HepG2 (cell line): ENCODE results near the gene ESR2. TPM values are rescaled to one million over a fixed set of nuclear protein-coding genes. Genes with fewer than 3 reads are reported as not detected.

Experiments used
- ATAC-seq: fragments of 200-7000 bp; cut with Tn5 transposase; 3 replicates; pipeline ENCODE4 v1.9.1; 2020; ENCODE audit warnings: mild to moderate bottlenecking, moderate library complexity
- BruUV-seq: library from RNA; stranded (reverse); fragments of 400-500 nt; replicated peaks from 2 replicates; lab custom pipeline; 2021; lab: Mats Ljungman, UMichigan
- CTCF ChIA-PET: fragments of 300-600 bp; formaldehyde crosslinking; extraction: SDS; loops from one replicate; lab custom pipeline; 2021; ENCODE audit warnings: low total read pairs, inconsistent platforms, low intra/inter-chr PET ratio; lab: Yijun Ruan, JAX
- POLR2A ChIA-PET: fragments of 350-600 bp; sonication (Branson Sonifier 250); formaldehyde crosslinking; loops from one replicate; lab custom pipeline; 2020; ENCODE audit warnings: antibody characterized with exemption, inconsistent platforms; lab: Yijun Ruan, JAX
- DNase-seq: peaks from one replicate; pipeline ENCODE4 v3.0.0-alpha.2; 2015; ENCODE audit warnings: low spot score
- FAIRE-seq: peaks from 3 replicates; lab custom pipeline; 2011; peaks lifted over from hg19 to GRCh38; lab: Jason Lieb, UNC
- H2AFZ ChIP-seq: one replicate; pipeline ENCODE4 v1.6.1; 2011; ENCODE audit warnings: low read length, inconsistent platforms
- H3K27ac ChIP-seq: fragments of 300-600 bp; 3 replicates; pipeline ENCODE4 v1.8.0; 2011; ENCODE audit warnings: mixed run types, mild to moderate bottlenecking, mixed read lengths, low read length, inconsistent platforms; ENCODE audit not compliant: insufficient read depth; ENCODE audit errors: extremely low read length
- H3K27me3 ChIP-seq, 2 experiments: fragments of 200-600 bp in 1 of 2; 2 replicates in 1 of 2; 3 replicates in 1 of 2; pipeline versions ENCODE4 v1.6.0 to v1.8.0; 2011; ENCODE audit warnings: low read length in 2 of 2, mild to moderate bottlenecking in 2 of 2, moderate library complexity in 2 of 2, inconsistent platforms in 1 of 2; ENCODE audit not compliant: insufficient read depth in 2 of 2, control insufficient read depth in 1 of 2
- H3K36me3 ChIP-seq, 2 experiments: fragments of 200-600 bp in 1 of 2; replicated peaks in 1 of 2; 2 replicates in 1 of 2; 3 replicates in 1 of 2; pipeline versions ENCODE4 v1.5.1 to v1.8.0; 2011; ENCODE audit warnings: low read length in 2 of 2, inconsistent platforms in 1 of 2; ENCODE audit not compliant: insufficient read depth in 2 of 2, control insufficient read depth in 1 of 2
- H3K4me1 ChIP-seq: 2 replicates; pipeline ENCODE4 v1.5.1; 2012; ENCODE audit warnings: low read length, inconsistent platforms; ENCODE audit not compliant: insufficient read depth
- H3K4me2 ChIP-seq: 2 replicates; pipeline ENCODE4 v1.6.0; 2011; ENCODE audit warnings: low read depth, low read length, inconsistent platforms
- H3K4me3 ChIP-seq, 3 experiments: fragments of 200-600 bp in 1 of 3; sonication (generic), shearing (Covaris generic) in 1 of 3; replicated peaks in 1 of 3; 2 replicates each; pipeline ENCODE4 v1.5.1; 2011 to 2016; ENCODE audit warnings: low read length in 3 of 3, inconsistent platforms in 2 of 3, low read depth in 2 of 3, mild to moderate bottlenecking in 2 of 3, control low read depth in 1 of 3, mixed read lengths in 1 of 3; ENCODE audit not compliant: insufficient read depth in 1 of 3
- H3K79me2 ChIP-seq: one replicate; pipeline ENCODE4 v1.6.1; 2011; ENCODE audit warnings: low read length, inconsistent platforms; ENCODE audit not compliant: insufficient read depth
- H3K9ac ChIP-seq: 2 replicates; pipeline ENCODE4 v1.6.0; 2011; ENCODE audit warnings: mild to moderate bottlenecking, low read depth, low read length, inconsistent platforms; ENCODE audit not compliant: insufficient read depth
- H3K9me3 ChIP-seq: 2 replicates; pipeline ENCODE4 v1.5.1; 2012; ENCODE audit warnings: mild to moderate bottlenecking, low read length
- H4K20me1 ChIP-seq: 2 replicates; pipeline ENCODE4 v1.6.0; 2011; ENCODE audit warnings: inconsistent platforms, mild to moderate bottlenecking, low read length, moderate library complexity; ENCODE audit not compliant: insufficient read depth
- DMTF1 ChIP-seq: sonication (generic); formaldehyde crosslinking; IDR thresholded peaks from 2 replicates; pipeline ENCODE4 v1.4.0; 2020; ENCODE audit warnings: mild to moderate bottlenecking, missing genetic modification reagents
- GPN1 ChIP-seq: sonication (generic); formaldehyde crosslinking; IDR thresholded peaks from 2 replicates; pipeline ENCODE4 v1.5.1; 2020; ENCODE audit warnings: missing genetic modification reagents, borderline replicate concordance
- HES4 ChIP-seq: sonication (generic); formaldehyde crosslinking; IDR thresholded peaks from 2 replicates; pipeline ENCODE4 v1.9.0; 2021; ENCODE audit warnings: mild to moderate bottlenecking, missing genetic modification reagents, borderline replicate concordance
- KAT7 ChIP-seq: IDR thresholded peaks from 2 replicates; pipeline ENCODE4 v1.6.1; 2018; ENCODE audit warnings: borderline replicate concordance, missing compliant biosample characterization
- MBD4 ChIP-seq: IDR thresholded peaks from 2 replicates; pipeline ENCODE4 v1.6.1; 2012; ENCODE audit warnings: low read length, inconsistent platforms, borderline replicate concordance
- MTA1 ChIP-seq: sonication (generic); formaldehyde crosslinking; IDR thresholded peaks from 2 replicates; pipeline ENCODE4 v1.4.0; 2020; ENCODE audit warnings: missing genetic modification reagents, mild to moderate bottlenecking, borderline replicate concordance
- NR0B2 ChIP-seq: sonication (generic); formaldehyde crosslinking; IDR thresholded peaks from 2 replicates; pipeline ENCODE4 v1.4.0; 2020; ENCODE audit warnings: mild to moderate bottlenecking, missing genetic modification reagents
- TAF1 ChIP-seq: sonication (generic); formaldehyde crosslinking; IDR thresholded peaks from 2 replicates; pipeline ENCODE4 v1.4.0; 2020; ENCODE audit warnings: missing genetic modification reagents
- TMF1 ChIP-seq: sonication (generic); formaldehyde crosslinking; IDR thresholded peaks from 2 replicates; pipeline ENCODE4 v1.8.1; 2022; ENCODE audit warnings: low read depth, missing genetic modification reagents
- ZNF256 ChIP-seq: sonication (generic); formaldehyde crosslinking; conservative IDR thresholded peaks from 2 replicates; pipeline ENCODE4 v1.4.0; 2020; ENCODE audit warnings: missing genetic modification reagents
- ZNF431 ChIP-seq: sonication (generic); formaldehyde crosslinking; IDR thresholded peaks from 2 replicates; pipeline ENCODE4 v1.9.0; 2022; ENCODE audit warnings: missing genetic modification reagents, low read depth, mild to moderate bottlenecking, borderline replicate concordance
- whole genome bisulfite sequencing: methylation state at CpG from one replicate; pipeline ENCODE4 v1.1.6; 2017; ENCODE audit warnings: low lambda C conversion rate; 5-methylcytosine and 5-hydroxymethylcytosine counted together
- in situ Hi-C: cut with HindIII; loops from 2 replicates; pipeline ENCODE4 v1.10.0; 2017; ENCODE audit warnings: low pct_unique_long_range_greater_than_20kb; ENCODE audit not compliant: extremely low pct_ligation_motif_present
- intact Hi-C: fragments of 100-400 bp; cut with micrococcal nuclease; formaldehyde crosslinking; loops from one replicate; pipeline ENCODE4 v1.10.0; 2022; ENCODE audit not compliant: unreplicated experiment
- polyA plus RNA-seq, 8 experiments: library from polyadenylated mRNA; depleted of rRNA in 3 of 8; stranded (reverse) in 7 of 8; unstranded in 1 of 8; fragments of >200 nt; fragmentation: Illumina TruSeq in 4 of 8; extraction: Trizol in 4 of 8; gene quantifications; 2 replicates each; pipeline versions ENCODE4 v1.2.1 to v1.2.3, GENCODE V29; 2011 to 2016; ENCODE audit warnings: low read depth in 4 of 8, missing spikeins in 1 of 8, mixed read lengths in 1 of 8; ENCODE audit not compliant: insufficient read depth in 1 of 8
- total RNA-seq, 5 experiments: library from RNA; depleted of rRNA; stranded (reverse); fragments of >200 nt; fragmentation: Illumina TruSeq; extraction: Trizol; gene quantifications; 2 replicates each; pipeline ENCODE4 v1.2.3, GENCODE V29; 2016; ENCODE audit warnings: low read depth in 1 of 5
- TF ChIP-seq, protein P1 (sequence below): sonication (generic); formaldehyde crosslinking; IDR thresholded peaks from 2 replicates; pipeline ENCODE4 v1.8.1; 2023; ENCODE audit warnings: mild to moderate bottlenecking, moderate library complexity, missing genetic modification reagents
- TF ChIP-seq, protein P2 (sequence below): sonication (generic); formaldehyde crosslinking; IDR thresholded peaks from 2 replicates; pipeline ENCODE4 v1.4.0; 2020; ENCODE audit warnings: missing genetic modification reagents

The ESR2 gene
- total and polyA plus RNA-seq, 2 of the 13 experiments (the other 11 are each of a cell fraction or from before 2014, with no cell fraction given), result 0.01 to 0.04 TPM

- intact Hi-C loops, result no loop called here
- ATAC-seq, result no peak
- TF ChIP-seq MBD4 (no peak), NR0B2 (CRISPR knock-in tag) (no peak), KAT7 (CRISPR knock-in tag) (no peak), HES4 (no peak)
- TF ChIP-seq, protein P1, sequence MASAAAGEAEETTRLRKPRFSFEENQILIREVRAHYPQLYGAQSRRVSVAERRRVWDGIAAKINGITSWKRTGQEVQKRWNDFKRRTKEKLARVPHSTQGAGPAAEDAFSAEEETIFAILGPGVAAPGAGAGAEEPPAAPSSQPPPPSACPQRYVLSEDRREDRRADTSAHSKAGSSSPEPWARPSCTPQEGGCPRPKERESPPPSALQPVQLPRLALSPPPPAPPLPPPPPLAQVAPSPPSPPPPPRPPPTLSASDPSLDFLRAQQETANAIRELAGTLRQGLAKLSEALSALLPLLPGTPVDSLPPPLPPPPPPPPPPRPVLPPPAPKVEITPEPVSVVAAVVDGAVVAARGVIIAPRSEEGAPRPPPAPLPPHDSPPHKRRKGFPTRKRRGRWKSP (CRISPR knock-in tag), result no peak
- TF ChIP-seq, all 625 proteins: peak for 0
- in situ Hi-C loops, result no loop called here
- no peak for DNase-seq
- H3K4me2 ChIP-seq, result no peak overlapping the region
- ChIA-PET POLR2A (no interaction called here), CTCF (no interaction called here)
- H2AFZ ChIP-seq, result no peak overlapping the region
- WGBS, result 39% methylated on average over 7 of the region's 7 CpGs
- H3K4me3 ChIP-seq, result no peak overlapping the region
- no peaks in the 10 kb centered on the region for H3K36me3 ChIP-seq
- no peak overlapping the region for H3K9ac ChIP-seq
- H4K20me1 ChIP-seq, result no peaks in the 10 kb centered on the region
- no peaks in the 10 kb centered on the region for H3K9me3 ChIP-seq
- no peaks in the 10 kb centered on the region for H3K27me3 ChIP-seq
- no TSS peak for BruUV-seq
- no peaks in the 10 kb centered on the region for H3K4me1 ChIP-seq
- H3K79me2 ChIP-seq, result no peaks in the 10 kb centered on the region
- no peak overlapping the region for H3K27ac ChIP-seq
- no peak for FAIRE-seq
Observed at GRCh38 chr14:64249363-64249762, 44.8 kb downstream of the ESR2 start.

DNA sequence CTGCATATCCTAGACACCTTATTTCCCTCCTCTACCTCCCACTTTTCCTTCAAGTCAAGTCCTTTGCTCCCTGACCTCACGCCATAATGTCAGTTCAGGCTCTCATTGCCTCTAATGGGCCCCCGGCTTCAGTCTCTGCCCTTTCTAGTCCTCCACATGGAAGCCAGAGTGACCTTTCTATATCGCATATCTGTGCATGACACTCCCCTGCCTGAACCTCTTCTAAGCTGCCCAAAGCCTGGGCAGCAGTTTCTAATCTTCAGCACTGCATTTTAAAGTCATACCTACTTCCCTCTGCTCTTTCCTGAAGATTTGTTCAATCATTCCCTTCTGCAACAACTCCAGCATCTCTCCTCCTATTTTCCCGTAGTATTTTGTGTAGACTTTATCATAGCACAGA is 45.5 kb downstream of the ESR2 start:
- Histone ChIP-seq H3K4me1 (no peaks in the 10 kb centered on the region), H4K20me1 (no peaks in the 10 kb centered on the region), H3K27me3 (no peaks in the 10 kb centered on the region), H3K9me3 (no peaks in the 10 kb centered on the region), H3K4me3 (no peak overlapping the region), H3K4me2 (no peak overlapping the region), H3K27ac (no peak overlapping the region), H3K36me3 (no peaks in the 10 kb centered on the region), H2AFZ (no peak overlapping the region), H3K9ac (no peak overlapping the region), H3K79me2 (no peaks in the 10 kb centered on the region)
- POLR2A ChIA-PET, result no interaction called here
- FAIRE-seq (no peak), ATAC-seq (no peak), DNase-seq (no peak)
- no TSS peak for BruUV-seq
- intact Hi-C loops (no loop called here), in situ Hi-C loops (no loop called here)
- WGBS, result 43% methylated on average over 4 of the region's 4 CpGs
- CTCF ChIA-PET, result no interaction called here
- TF ChIP-seq ZNF256 (CRISPR knock-in tag) (no peak), TMF1 (CRISPR knock-in tag) (no peak), TAF1 (no peak), GPN1 (CRISPR knock-in tag) (no peak), ZNF431 (CRISPR knock-in tag) (no peak), DMTF1 (CRISPR knock-in tag) (no peak), MTA1 (CRISPR knock-in tag) (no peak)
- TF ChIP-seq, protein P2, sequence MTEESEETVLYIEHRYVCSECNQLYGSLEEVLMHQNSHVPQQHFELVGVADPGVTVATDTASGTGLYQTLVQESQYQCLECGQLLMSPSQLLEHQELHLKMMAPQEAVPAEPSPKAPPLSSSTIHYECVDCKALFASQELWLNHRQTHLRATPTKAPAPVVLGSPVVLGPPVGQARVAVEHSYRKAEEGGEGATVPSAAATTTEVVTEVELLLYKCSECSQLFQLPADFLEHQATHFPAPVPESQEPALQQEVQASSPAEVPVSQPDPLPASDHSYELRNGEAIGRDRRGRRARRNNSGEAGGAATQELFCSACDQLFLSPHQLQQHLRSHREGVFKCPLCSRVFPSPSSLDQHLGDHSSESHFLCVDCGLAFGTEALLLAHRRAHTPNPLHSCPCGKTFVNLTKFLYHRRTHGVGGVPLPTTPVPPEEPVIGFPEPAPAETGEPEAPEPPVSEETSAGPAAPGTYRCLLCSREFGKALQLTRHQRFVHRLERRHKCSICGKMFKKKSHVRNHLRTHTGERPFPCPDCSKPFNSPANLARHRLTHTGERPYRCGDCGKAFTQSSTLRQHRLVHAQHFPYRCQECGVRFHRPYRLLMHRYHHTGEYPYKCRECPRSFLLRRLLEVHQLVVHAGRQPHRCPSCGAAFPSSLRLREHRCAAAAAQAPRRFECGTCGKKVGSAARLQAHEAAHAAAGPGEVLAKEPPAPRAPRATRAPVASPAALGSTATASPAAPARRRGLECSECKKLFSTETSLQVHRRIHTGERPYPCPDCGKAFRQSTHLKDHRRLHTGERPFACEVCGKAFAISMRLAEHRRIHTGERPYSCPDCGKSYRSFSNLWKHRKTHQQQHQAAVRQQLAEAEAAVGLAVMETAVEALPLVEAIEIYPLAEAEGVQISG, result no peak
